GM18519 (cell line): ENCODE results near the gene SMAD5.
A peak's percentile ranks its signal among the peaks of the same experiment; 100 is the strongest.

Experiments used
- ATAC-seq: cut with Tn5 transposase; IDR thresholded peaks from one replicate; pipeline ENCODE4 v1.9.1; 2021; ENCODE audit warnings: mild to moderate bottlenecking, moderate library complexity; ENCODE audit not compliant: unreplicated experiment, low FRiP score

Gene SMAD5

DNA sequence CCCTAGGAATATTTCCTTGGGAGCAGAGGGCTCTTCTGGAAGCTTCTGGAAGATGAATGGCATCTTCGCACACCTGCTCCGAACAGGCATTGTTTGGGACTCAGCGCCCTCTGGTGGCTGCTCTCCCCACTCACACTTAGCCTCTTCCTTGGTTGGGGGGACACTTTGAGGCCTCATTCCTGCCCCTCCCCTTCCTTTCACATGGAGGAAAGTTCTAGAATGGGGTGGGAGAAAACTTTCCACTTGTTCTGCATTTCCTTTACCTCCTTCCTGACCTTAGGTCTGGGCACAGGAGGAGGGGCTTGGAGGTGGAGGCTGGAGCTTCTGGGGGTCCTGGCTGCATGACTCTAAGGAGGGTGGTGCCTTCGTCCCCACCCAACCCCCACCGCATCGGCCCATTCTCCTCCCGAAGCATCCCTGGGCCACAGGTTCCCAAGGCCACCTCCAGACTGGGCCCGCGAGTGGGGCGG is 79.6 kb downstream of the SMAD5 start:
- ATAC-seq = peak; percentile 56

DNA sequence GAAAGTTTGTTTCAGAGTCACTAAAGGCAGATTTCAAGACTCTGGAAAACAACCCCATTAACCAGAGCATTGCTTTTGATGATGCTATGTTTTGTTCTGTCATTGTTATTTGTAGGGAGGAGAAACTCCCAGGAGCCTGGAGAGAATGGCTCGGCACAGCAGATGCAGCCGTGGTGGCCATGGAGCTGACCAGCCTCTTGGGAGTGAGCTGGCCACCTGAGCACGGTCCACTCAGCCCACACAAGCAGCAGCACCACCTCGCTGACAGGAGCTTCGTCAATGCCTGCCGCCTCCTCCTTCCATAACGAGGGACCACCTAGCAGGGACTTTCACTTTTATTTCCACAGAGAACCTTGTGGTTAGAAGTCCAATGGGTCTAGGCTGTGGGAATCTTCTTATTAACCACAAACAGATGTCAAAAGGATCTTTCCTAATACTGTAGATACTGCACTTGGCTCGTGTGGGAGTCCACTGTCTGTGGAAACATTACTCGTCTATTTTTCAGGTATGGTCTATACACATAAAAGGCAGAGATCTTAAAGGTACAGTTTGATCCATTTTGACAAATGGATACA is 81.4 kb downstream of the SMAD5 start:
- ATAC-seq = no peak

DNA sequence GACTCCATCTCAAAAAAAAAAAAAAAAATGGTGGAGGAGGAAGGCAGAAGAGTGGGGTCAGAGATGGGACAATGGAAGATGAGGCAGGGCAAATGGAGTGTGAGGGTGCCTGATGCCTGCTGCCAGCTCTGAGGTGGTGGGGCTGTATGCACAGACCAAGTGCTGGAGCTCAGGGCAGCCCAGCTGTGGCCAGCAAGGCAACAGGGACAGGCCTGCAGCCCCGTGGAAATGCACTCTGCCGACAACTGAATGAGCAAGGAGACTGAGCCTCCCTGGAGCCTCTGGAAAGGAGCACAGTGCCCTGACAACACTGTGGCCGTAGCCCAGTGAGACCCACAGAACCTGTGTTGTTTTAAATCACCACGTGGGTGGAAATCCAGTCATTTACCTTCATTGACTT is 83.2 kb downstream of the SMAD5 start:
- no peak for ATAC-seq

DNA sequence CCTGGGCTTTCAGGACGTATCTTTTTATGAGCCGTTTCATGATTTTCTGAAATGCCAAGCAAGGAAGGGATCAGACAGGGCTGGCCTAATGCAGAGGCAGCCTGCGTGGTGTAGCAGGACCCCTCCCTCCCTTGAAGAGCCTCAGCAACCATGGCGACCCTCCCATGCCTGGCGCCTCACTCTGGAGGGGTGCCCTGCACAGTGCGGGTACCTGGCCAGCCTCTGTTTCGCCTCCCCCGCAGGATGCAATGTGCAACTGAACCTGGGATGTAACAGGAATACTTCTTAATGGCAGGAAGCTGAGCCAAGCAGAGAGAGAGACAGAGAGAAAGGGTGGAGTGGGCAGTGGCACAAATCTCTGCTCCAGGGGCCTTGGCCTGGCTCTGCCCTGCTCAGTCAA is 83.6 kb downstream of the SMAD5 start:
- no peak for ATAC-seq

DNA sequence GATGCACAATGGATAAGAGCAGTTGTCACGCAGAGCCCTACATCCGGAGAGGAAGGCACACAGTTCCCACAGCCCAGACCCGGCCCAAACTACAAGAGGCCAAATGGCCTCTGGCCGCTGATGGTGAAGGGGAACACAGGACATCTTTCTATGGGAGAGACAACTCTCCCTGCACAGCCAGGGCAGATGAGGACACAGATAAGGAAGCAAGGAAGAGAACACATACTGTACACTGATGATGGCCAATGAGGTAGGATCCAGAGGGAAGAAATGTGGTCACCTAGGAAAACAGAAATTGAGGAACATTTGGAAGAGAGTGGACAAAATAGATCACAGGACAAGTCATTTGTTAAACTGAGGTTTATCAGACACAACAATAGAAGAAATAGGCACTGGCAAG is 88.7 kb downstream of the SMAD5 start:
- no peak for ATAC-seq

DNA sequence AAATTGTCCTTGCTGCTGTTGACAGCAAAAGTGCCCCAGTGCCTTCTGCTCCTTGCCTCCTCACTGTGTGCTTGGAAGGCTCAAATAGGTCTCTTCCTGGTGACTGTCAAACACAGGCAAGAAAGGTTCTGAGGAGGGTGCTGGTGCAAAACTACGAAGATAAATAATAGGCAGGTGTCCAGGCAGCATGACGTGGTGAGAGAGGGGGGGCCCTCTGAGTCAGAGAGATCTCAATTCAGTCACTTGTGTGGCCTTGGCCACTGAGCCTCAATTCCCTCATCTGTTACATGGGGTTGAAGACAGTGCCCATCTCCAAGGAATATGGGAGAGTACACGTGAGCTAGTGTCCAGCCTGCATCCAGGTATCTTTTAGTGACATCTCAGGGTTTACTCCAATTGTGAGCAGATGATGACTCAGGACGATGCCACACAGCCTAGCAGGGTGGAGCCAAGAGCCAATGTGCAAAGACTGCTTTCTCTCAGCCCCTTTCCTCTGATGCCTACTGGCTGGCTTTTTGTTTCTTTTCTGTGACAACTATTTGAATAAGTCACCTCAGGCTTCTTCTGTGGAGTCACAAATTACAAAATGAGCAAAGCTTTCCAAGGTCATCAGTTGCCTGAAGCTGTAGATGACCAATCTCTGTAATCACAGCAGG is 90.1 kb downstream of the SMAD5 start:
- no peak for ATAC-seq

GRCh38 chr5:136225796-136226195 is 93.2 kb downstream of the SMAD5 start:
- no peak for ATAC-seq

GRCh38 chr5:136226401-136226800 is 93.8 kb downstream of the SMAD5 start:
- ATAC-seq = no peak

GRCh38 chr5:136228136-136228757 is 95.6 kb downstream of the SMAD5 start:
- ATAC-seq = no peak

GRCh38 chr5:136230176-136230575 is 97.5 kb downstream of the SMAD5 start:
- no peak for ATAC-seq

- peak; percentile 52 for ATAC-seq
These were observed 99.7 kb downstream of the SMAD5 start for GRCh38 chr5:136232316-136232715.
